ENCODE data around the gene FBLN2.

FBLN2 gene

DNA sequence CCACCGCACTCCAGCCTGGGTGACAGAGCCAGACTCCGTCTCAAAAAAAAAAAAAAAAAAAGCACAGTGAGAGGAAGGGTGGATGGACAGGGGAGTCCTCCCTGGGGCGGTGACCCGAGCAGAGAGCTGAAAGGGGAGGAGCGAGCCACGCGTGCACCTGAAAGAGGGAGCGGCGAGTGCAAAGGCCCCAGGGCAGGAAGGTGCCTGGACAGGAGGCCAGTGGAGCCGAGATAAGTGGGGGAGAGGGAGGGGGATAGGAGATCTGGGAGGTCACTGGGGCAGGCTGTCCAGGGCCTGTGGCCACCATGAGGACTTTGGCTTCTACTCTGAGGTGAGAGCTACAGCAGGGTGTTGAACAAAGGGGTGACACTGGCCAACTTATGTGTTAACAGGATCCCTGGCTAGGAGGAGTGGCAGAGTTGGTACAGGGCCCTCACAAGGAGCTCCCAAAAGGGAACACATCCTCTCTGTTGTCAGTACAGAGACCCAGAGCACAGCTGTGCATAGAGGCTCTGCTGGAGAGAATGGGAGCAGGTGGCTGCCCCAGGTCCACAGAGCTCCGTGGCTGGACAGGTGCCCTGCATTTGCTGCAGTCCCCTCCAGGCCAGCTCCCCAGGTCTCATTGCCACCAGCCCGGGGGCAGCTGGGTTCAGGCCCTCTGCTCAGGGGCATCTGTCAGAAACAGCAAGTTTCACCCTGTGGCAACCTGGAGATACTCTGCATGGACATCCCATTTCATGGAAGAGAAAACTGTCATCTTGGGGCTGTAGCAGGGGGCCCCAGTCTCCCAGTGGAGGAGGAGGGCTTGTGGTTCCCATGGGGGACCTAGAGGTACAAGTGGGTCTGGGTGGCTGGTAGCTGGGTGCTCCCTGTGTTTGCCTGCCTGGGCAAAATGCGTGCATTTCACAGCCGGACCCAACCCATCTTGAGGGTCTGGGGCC lies 28.5 kb downstream of the FBLN2 start:
- in situ Hi-C loops (cut with MboI; ENCODE audit: low sequenced_read_pairs): no loop called here

DNA sequence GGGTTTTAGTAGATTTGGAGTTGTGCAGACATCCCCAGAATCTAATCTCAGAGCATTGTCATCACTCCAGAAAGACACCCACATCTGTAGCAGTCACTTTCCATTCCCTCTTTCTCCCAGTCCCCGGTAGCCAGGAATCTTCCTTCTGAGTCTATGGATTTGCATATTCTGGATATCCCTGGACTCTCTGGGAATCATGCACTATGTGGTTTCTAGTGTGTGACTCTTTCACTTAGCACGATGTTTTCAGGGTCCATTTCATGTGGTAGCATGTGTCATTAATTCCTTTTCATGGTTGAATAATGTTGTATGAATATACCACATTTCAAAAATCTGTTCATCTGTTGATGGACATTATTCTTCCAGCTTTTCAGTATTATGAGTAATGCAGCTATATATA lies 29.3 kb downstream of the FBLN2 start:
- in situ Hi-C loops (cut with MboI; ENCODE audit: low sequenced_read_pairs): no loop called here

DNA sequence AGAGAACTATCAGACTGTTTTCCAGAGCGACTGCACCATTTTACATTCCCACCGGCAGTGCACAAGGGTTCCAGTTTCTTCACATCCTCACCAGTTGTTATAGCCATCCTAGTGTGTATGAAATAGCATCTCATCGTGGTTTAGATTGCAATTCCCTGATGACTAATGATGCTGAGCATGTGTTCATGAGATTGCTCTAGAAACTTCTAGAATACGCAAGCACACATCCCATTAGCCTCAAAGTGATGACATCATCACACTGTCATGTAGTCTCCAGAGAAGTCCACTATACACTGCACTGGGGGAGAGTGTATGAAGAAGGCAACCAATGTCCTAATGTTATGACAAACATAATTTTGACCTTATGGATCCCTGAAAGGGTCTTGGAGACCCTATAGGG lies 30.1 kb downstream of the FBLN2 start:
- in situ Hi-C loops (cut with MboI; ENCODE audit: low sequenced_read_pairs): no loop called here

DNA sequence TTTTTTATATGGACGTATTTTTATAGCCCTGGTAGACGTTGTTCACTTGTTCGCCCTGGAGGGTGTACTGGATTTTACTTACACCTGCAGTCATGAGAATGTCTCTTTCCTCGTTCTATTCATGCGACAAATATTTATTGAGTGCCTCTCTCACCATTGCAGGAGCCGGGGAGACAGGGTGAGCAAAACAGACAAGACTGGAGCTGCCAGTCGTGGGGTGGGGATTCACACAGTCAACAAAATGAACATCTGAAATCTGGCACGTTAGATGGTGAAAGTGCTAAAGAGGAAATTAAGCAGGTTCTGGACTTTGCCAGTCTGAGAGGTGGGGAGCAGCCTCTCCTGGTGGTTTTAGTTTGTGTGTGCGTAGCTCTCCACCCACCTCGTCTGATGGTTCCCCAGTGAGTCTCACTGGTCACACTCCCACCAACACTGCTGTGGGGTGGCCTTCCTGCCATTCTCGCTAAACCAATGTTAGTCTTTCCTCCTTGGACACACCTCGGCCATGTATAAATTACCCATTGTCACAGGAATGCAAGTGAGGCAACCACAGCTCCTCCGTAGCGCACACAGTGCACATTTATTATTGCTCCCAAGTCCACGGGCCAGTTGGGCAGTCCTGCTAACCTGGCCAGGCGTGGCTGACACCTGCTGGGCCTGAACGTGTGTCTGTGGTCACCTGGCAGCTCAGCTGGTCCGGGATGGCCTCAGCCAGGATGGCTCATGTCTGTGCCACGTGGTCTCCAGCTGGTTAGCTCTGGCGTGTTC lies 31.5 kb downstream of the FBLN2 start:
- in situ Hi-C loops (cut with MboI; ENCODE audit: low sequenced_read_pairs): no loop called here

DNA sequence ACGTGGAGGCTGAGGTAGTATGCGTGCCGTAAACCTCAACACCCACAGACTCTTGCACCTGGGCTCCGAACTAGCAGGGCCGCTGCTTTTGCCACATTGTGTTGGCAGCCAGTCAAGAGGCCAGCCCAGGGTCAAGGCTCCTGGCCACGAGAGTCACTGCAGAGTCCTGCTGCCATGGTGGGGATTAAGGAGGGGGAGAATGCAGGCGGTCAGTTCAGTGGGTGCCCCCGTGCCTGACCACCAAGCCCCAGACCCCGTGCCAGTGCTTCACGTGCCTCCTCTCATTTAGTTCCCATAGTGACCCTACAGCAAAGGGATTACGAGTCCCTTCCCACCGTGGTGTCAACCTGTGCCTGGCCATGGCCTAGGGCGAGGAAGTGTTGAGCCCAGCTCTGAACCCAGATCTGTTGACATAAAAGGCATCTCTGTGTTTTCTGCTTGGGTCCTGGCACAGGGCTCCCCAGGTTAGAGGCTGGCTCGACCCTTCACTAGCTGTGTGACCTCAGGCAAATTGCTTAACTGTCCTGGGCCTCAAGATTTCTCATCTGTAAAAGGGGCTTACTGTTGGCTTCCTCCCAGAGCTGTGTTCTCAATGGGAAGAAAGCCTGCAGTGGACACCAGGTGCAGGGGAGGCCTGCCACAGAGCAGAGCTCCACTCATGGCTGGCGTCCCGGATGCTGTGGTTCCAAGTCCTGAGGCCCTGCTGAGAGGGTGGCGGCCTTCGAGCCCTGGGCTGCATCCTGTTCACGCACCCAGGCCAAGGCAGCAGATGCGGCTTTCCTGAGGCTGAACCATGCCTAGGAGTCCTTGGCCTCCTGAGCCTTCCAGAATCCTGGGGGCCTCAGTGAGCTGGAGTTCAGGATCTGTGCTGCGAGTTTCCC lies 32.8 kb downstream of the FBLN2 start:
- in situ Hi-C loops (cut with MboI; ENCODE audit: low sequenced_read_pairs): no loop called here

DNA sequence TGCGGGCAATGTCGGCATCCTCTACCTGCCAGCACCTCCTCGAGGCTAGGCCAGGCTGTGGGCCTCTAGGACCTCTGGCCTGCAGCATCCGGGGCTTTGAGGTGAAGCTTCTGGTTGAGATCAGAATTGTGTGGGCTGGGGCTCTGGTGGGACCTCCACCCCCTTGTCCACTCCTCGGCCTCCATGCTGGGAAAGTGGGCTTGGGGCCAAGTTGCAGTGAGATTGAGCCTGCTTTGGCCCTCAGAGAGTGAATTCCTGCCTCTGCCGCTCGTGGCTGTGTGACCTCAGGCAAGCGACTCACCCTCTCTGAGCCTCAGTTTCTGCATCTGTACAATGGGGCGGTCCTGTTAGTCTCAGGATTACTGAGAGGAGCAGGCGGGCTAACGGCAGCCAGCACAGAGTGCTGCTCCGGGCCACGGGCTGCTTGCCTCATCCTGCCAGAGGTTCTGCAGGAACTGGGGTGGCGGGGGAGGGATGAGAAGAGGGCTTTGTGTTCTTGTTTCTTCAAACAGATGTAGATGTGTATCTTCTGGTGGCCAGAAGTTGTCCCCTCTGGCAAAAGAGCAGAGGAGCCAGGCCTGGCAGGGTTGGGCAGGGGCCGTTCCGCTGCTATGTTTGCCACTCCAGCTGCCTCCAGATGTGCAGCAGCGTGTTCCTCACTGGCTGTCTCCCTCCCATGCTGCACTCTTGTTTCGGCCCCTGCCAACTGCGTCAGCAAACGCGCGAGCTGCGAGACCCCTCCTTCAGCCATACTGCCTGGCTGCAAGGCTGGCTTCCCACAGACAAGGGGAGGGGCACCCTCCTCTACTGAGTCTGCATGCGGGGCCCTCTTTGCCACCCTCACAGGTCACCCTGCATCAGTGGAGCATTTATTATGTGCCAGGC lies 33.7 kb downstream of the FBLN2 start:
- in situ Hi-C loops (cut with MboI; ENCODE audit: low sequenced_read_pairs): no loop called here

DNA sequence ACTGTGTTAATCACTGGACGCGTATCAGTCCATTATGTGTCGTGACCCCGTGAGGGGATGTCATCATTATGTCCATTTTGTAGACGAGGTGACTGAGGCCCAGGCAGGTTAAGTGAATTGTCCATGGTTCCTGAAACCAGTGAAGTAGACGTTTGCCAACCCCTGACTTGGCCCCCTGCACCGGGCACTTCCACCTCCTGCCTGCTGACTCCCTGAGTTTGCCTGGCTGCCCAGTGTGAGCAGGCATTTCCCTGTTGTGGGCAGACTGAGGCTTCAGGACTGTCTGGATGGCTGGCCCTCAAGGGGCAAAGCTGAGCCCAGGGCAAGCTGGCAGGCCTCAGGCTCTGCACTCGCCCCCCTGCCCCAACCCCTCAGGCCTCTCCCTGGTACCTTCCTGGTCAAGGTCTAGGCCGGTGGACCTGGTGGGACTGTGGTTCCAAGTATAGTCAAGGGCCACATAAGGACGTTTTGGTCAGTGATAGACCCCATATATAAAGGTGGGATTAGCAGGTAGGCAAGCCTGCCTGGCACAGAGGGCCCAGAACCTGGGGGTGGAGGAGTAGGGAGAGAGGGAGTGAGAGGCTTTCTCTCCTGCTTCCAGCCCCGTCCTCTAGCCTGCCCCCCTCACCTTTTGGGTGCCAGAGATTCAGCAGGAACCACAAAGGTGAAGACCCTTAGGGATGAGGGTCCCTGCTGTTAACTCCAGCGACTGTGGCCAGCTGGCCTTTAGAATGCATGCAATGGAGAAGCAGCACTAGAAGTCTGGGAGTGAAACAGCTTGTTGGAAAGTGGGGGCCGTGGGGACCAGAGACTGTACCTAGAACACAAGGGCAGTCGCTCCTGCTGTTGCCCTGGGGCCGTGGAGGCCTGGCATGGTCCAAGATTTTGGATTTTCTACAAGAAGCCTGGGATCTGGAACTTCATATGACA lies 34.6 kb downstream of the FBLN2 start:
- in situ Hi-C loops (cut with MboI; ENCODE audit: low sequenced_read_pairs): no loop called here

DNA sequence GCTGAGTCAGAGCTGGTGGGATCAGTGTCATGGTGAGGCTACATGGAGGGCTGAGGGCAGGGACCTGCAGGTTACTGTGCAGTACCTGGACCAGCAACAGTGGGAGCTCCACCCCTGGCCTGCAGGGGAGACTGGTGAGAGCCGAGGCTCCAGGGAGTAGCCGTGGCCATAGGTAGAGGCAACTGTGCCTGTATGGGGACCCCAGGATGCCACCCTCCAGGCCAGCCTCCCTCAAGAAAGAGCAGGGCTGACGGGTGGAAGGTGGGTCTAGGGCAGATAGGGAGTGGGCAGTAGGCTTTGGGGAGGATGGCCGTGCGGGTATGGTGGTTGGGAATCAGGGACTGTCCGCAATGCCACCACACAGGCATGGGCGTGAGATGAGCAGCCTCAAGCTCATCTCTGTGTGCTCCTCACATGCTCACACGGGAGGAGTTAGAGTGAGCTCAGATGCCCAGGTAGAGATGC lies 35.5 kb downstream of the FBLN2 start:
- in situ Hi-C loops (cut with MboI; ENCODE audit: low sequenced_read_pairs): no loop called here

DNA sequence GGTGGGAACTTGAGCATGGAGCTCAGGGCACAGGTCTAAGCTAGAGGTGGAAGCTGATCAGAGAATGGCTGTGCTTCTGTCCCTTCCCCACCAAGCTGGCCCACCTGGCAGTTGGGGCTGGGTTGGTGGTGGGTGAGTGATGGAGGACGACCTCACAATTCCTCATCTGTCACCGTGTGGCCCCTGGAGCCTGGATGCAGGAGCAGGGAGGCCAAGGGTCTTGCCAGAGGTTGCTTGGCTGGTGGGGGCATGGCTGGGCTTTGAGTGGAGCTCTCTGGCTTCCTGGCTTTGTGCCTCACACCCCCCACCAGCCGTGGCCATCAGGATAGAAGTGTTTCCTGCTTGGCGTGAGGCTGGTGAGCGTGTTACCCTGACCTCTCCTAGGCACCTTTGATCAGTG lies 36.0 kb downstream of the FBLN2 start:
- in situ Hi-C loops (cut with MboI; ENCODE audit: low sequenced_read_pairs): no loop called here

DNA sequence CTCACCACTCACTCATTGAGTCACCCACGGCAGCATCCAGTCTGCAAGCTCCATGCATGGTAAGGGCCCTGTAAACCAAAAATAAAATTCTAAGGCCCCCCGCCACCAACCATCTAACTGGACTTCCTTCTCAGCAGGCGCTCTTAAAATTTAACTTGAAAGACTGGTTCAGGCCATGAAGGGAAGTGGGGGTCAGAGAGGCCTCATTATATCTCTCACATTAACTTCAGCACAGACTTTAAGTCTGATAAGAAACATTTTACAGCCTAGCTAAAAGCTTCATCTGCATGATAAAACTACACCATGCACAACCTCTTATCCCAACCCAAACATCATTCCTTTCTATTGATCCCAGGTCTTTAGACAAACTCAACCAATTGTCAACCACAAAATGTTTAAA lies 38.5 kb downstream of the FBLN2 start:
- in situ Hi-C loops (cut with MboI; ENCODE audit: low sequenced_read_pairs): no loop called here

DNA sequence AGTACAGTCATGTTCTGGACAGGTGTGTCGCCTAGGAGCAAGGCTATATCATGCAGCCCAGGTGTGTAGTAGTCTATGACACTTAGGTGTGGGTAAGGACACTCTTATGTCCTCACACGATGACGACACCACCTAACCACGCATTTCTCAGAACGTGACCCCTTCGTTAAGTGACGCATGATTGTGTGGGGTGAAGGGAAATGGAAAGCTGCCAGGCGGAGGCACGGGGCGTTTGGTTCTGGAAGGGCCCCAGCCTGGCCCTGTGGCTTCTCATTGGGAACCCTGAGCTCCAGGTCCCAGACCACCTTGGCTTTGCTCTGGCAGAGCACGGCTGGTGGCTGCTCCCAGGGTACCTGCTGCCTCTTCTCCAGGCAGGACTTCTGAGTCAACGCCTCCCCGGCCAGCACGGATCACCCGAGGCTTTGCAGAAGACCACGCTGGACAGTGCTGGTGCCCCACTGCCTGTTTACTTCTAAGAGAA lies 39.3 kb downstream of the FBLN2 start:
- in situ Hi-C loops (cut with MboI; ENCODE audit: low sequenced_read_pairs): no loop called here

DNA sequence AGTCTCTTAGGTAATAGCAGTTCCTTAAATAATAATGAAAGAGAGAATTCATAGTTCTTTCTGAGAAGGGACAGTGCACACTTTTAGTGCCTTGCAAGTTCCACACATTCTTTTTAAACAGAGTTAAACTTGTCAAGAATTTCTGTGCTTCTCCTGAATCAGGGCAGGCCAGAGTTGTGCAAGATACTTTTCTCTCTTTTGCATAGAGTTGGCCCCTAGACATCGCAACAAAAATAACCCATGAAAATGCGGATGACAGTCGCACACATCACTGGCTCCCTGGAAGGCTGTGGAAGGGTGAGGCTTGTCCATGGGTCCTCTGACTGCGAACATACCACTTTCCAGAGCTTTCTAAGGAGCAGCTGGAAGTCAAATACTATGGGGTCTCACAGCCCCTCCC lies 40.1 kb downstream of the FBLN2 start:
- in situ Hi-C loops (cut with MboI; ENCODE audit: low sequenced_read_pairs): no loop called here

DNA sequence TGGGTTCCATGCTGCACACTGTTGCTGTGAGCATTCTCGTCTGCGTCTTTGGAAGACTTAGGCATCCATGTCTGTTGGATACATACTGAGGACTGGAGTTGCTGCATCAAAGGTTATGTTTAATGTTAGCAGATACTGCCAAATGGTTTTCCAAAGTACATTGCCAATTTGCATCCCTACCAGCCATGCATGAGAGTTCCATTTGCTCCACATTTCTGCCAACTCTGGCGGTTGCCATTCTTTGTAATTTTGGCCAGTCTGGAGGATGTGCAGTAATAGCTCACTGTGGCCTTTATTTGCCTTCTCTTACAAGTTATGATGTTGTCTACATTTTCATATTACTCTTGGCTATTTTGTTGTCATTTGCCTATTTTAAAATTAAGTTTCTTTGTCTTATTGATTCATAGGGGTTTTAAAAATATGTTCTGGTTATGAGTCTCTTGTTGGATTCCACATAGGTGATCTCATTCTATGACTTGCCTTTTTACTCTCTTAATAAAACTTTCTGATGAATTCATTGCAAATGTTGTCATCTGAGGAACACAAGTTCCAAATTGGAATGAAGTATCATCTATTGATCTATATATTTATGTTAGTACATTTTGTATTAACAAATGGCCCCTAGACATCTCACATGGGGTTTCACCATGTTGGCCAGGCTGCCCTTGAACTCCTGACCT lies 42.1 kb downstream of the FBLN2 start:
- in situ Hi-C loops (cut with MboI; ENCODE audit: low sequenced_read_pairs): no loop called here

DNA sequence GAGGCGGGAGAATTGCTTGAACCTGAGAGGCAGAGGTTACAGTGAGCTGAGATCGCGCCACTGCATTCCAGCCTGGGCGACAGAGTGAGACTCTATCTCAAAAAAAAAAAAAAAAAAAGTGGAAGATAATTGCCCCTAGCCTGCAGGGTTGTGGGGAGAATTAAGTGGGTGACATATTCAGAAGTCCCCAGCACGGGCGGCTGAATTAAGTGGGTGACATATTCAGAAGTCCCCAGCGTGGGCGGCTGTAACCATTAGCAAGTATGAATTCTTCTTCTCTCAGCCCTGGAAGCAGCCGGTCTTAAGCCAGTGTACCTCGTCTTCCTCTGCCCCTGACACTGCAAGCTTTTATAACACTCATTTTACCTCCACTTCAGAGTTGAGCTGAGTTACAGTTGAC lies 44.7 kb downstream of the FBLN2 start:
- in situ Hi-C loops (cut with MboI; ENCODE audit: low sequenced_read_pairs): no loop called here

DNA sequence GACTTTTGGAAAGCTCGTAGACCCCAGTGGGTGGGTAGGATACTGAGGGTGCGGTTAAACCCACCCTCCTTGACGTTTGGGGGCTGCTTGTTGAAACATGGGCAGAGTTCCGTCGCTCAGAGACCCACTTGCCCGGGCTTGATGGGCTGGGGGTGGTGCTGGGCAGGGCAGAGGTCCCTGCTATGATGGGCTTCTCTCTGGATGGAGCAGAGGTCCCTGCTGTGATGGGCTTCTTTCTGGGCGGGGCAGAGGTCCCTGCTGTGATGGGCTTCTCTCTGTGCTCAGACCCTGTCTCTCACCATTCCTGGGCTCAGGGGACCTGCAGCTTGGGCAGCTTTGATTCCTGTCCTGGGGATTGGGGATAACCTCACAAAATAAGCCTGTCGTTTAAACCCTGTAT lies 45.2 kb downstream of the FBLN2 start:
- in situ Hi-C loops (cut with MboI; ENCODE audit: low sequenced_read_pairs): no loop called here

DNA sequence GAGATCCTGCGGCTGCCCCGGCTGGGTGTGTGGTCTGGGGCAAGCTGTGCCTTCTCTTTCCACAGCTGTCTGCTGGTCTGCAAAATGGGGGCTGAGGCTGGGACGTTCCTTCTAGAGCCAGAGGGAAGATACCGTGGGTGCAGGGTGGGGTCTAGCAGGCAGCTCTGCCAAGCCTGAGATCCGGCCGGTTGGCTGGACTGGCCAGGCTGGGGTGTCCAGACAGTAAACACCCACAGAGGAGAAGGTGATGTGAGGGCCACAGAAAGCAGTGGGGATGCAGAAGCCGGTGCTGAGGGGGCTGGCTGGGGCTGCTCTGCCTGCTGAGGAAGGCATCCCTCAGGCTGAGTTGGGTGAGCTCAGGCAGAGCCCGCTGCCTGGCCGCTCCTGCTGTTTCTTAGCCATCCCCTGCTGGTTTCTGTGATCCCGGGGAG lies 46.1 kb downstream of the FBLN2 start:
- in situ Hi-C loops (cut with MboI; ENCODE audit: low sequenced_read_pairs): no loop called here

DNA sequence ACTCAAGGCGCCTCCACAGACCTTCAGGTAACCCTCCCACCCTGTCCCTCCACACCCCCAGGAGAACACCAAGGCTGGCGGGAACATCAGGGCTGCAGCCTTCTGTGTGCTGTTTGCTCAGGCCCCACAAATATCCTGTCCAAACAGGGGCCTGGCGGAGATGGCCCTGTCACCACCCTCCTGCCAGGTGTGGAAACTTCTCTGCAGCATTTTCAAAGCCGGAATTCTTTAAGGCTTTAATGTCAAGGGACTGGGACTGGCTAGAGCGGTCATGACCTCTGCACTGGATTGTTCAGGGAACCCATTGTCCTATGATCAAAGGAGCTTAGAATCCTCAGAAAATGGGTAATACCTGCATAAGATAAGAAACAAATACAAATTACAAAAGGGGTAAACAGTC lies 46.6 kb downstream of the FBLN2 start:
- in situ Hi-C loops (cut with MboI; ENCODE audit: low sequenced_read_pairs): no loop called here
